GM23248 (cell line): ENCODE data around the gene ZNF831.

Experiments
- EZH2 ChIP-seq: fragments of 200-600 bp; sonication (generic); IDR thresholded peaks from 2 replicates; pipeline ENCODE4 v1.6.1; 2018; ENCODE audit warnings: antibody characterized with exemption, mild to moderate bottlenecking; ENCODE audit not compliant: insufficient read depth, poor library complexity, severe bottlenecking
- EZH2phosphoT487 ChIP-seq: fragments of 200-600 bp; sonication (generic); IDR thresholded peaks from 2 replicates; pipeline ENCODE4 v1.6.1; 2018; ENCODE audit warnings: antibody characterized with exemption, moderate library complexity, mild to moderate bottlenecking, low read depth; ENCODE audit not compliant: insufficient read depth

DNA sequence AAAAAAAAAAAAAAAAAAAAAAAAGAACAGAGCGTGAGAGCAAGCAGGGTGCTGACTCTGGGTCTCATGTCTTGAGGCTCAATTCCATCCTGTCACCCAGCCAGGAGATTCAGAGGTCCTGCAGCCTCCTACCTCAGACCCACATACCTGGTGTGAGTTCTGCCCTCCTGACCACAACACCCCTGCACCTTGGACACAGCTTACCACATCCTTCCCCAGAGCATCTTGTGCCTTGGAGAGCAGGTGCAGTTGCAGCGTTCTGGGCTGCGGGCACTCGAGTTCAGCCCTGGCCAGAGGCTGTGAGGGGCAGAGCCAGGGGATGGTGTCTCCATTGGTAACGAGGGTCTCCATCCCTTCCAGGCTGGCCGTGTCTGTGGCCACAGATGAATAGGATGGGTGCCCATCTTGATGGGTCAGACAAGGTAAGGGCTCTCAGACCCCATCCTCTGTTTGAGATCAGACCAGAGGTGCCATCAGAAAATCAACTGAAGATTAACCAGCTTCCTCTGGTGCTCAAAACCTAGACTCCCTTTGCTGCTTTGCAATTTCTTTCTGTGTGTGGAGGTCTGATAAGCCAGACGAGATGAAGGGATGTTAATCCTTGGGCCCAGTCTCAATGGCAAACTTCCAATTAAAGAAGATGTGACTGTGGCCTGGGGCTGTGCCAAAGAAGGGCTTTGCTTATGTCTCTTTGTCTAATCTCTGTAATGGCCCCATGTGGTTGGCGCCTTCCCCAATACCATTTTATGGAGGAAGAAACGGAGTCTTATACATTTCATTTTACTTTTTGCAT is 14.7 kb upstream of the ZNF831 start:
- TF ChIP-seq EZH2phosphoT487 = no peak
- no peak for TF ChIP-seq EZH2
